Measurements from ENCODE around the gene CD55.

Gene CD55

DNA sequence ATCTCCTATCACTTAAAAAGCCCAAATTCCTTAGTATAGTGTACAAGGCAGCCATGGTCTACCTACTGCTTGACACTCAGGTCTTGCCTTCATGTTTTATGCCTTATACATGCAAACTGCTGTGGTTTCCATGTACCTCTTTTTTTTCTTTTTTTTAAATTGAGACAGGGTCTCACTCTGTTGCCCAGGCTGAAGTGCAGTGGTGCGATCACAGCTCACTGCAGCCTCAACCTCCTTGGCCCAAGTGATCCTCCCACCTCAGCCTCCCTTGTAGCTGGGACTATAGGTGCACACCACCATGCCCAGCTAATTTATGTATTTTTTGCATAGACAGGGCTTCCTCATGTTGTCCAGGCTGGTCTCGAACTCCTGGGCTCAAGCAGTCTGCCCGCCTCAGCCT is 8.0 kb downstream of the CD55 start:
- no peak overlapping the region for H3K27ac ChIP-seq
- no peak for TF ChIP-seq ZFX (IDR thresholded peaks at IDR 0.05; ENCODE audit: borderline replicate concordance)
- TF ChIP-seq, protein P1, sequence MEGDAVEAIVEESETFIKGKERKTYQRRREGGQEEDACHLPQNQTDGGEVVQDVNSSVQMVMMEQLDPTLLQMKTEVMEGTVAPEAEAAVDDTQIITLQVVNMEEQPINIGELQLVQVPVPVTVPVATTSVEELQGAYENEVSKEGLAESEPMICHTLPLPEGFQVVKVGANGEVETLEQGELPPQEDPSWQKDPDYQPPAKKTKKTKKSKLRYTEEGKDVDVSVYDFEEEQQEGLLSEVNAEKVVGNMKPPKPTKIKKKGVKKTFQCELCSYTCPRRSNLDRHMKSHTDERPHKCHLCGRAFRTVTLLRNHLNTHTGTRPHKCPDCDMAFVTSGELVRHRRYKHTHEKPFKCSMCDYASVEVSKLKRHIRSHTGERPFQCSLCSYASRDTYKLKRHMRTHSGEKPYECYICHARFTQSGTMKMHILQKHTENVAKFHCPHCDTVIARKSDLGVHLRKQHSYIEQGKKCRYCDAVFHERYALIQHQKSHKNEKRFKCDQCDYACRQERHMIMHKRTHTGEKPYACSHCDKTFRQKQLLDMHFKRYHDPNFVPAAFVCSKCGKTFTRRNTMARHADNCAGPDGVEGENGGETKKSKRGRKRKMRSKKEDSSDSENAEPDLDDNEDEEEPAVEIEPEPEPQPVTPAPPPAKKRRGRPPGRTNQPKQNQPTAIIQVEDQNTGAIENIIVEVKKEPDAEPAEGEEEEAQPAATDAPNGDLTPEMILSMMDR (IDR thresholded peaks at IDR 0.05): no peak

DNA sequence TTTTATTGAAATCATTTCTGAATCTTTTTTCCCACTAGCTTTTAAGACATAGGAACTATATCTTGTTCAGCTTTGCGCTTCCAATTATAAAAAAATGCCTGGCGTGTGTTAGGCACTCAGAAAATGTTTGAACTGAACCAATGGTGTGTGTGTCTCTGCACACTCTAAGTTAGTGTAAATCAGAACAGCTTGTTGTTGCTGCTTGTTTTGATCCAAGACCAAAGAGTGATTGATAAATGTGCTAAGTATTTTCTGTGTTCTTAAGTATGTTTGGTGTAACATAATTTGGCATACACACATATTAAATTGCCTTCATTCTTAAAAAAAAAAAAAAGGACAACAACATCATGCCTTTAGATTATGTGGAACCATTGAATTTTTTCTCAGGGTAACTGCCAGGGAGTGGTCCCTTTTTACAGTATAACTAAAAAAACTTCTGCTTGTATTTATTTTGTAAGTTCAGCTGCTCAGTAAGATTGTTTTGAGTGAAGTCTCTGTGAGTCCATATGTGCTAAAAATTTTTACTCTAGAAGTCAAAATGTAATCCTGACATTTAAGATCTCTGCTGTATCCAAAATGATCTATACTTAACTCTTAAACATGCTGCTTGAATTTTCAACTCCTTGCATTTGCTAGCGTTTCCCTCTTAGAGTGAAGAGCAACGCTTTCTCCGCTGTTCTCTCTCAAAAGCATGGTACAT is 8.7 kb downstream of the CD55 start:
- H3K27ac ChIP-seq: no peak overlapping the region
- no peak for TF ChIP-seq ZFX (IDR thresholded peaks at IDR 0.05; ENCODE audit: borderline replicate concordance)
- TF ChIP-seq, protein P1 (IDR thresholded peaks at IDR 0.05): no peak

DNA sequence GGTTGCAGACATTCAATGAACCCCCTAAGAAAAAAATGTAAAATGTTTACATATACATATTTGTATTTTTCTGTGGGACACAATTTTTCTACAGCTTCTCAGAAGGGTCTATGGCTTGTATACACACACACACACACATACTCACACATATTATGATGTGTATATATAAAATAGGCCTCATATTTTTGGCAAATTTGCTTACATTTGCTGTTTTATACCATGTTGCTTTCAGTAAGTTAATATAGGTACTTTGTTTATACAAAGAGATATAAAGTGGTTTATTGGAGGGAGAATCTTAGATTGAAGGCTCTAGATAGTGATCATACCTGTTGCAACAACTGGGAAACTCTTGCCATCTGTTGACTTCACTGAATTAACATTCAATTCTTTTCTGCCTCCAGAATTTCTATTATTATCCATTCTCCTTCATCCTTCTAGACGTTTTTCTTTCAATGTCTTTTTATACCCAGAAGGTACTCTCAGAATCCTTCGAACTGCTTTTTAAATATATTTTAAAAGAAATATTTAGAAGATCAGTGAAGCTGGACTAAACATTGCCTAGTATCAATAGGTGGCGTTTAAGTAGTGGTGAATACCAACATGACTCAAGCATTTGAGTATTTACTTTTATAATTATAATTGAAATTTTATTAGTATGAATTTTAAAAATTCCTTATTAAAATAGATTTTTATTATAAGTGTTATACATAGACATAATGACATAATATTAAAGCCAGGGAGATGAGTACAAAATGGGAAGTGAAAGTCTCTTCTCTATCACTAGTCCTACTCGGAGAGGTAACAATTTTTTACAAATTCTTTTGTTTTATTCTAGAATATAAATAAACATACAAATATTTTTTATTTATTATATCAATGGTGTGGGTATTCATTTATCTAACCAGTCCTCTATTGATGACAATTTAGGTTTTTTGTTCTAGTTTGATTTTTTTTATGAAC is 10.2 kb downstream of the CD55 start:
- no peak overlapping the region for H3K27ac ChIP-seq
- no peak for TF ChIP-seq ZFX (IDR thresholded peaks at IDR 0.05; ENCODE audit: borderline replicate concordance)
- TF ChIP-seq, protein P1 (IDR thresholded peaks at IDR 0.05): no peak

- H3K27ac ChIP-seq: no peak overlapping the region
- TF ChIP-seq ZFX (IDR thresholded peaks at IDR 0.05; ENCODE audit: borderline replicate concordance): no peak
- TF ChIP-seq, protein P1 (IDR thresholded peaks at IDR 0.05): no peak
These were observed 11.6 kb downstream of the CD55 start for GRCh38 chr1:207333009-207333600.

- H3K27ac ChIP-seq: no peak overlapping the region
- TF ChIP-seq, protein P1 (IDR thresholded peaks at IDR 0.05): no peak
- no peak for TF ChIP-seq ZFX (IDR thresholded peaks at IDR 0.05; ENCODE audit: borderline replicate concordance)
These were observed 12.1 kb downstream of the CD55 start for GRCh38 chr1:207333620-207334019.

- TF ChIP-seq, protein P1 (IDR thresholded peaks at IDR 0.05): no peak
- TF ChIP-seq ZFX (IDR thresholded peaks at IDR 0.05; ENCODE audit: borderline replicate concordance): no peak
These were observed 12.9 kb downstream of the CD55 start for GRCh38 chr1:207334337-207334736.

More at GRCh38 chr1:207334337-207334736, 12.9 kb downstream of the CD55 start:
- H3K27ac ChIP-seq: no peak overlapping the region
